Renal cortex interstitium (tissue), 11 donors: ENCODE data around the gene CCZ1B. TPM values are rescaled to one million over a fixed set of nuclear protein-coding genes. Genes with fewer than 3 reads are reported as not detected.
"Not testable (repeated sequence)": the region's sequence is repeated elsewhere in the genome, so short reads cannot be mapped to it uniquely, and the experiment has no call there.

Experiments
- DNase-seq, 11 donors: peaks; one replicate each; pipeline ENCODE4 v3.0.0-alpha.2; 2013; ENCODE audit warnings: low read depth in 9 of 11, low spot score in 4 of 11; ENCODE audit errors: extremely low read depth in 1 of 11
- polyA plus RNA-seq, 3 donors: library from polyadenylated mRNA; unstranded; fragments of 120-200 nt; gene quantifications; one replicate each; pipeline ENCODE4 v1.2.1, GENCODE V29; 2013; ENCODE audit not compliant: insufficient read length in 3 of 3

Gene CCZ1B
- polyA plus RNA-seq, 3 donors = 57.2 to 85.2 (median 61.0) TPM

DNA sequence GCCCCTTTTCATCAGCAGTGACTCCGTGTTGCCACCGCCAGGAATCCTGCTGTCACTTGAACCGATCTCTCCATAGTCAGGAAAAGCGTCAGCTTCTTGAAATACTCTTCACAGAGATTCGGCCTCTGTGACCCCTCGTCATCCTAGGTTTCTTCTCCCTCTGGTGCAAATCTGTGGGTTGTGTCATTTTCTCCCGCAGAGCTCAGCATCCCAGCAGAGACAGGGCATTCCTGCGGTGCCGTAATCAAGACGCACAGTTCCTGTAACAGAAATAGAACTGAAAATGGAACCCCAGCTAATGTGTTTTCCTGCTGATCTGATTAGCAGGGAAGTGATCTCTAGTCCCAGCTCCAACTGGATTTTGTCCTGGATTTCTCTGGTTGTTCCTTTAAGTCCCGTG, 31.8 kb downstream of the CCZ1B start:
- DNase-seq = not testable (repeated sequence)

DNA sequence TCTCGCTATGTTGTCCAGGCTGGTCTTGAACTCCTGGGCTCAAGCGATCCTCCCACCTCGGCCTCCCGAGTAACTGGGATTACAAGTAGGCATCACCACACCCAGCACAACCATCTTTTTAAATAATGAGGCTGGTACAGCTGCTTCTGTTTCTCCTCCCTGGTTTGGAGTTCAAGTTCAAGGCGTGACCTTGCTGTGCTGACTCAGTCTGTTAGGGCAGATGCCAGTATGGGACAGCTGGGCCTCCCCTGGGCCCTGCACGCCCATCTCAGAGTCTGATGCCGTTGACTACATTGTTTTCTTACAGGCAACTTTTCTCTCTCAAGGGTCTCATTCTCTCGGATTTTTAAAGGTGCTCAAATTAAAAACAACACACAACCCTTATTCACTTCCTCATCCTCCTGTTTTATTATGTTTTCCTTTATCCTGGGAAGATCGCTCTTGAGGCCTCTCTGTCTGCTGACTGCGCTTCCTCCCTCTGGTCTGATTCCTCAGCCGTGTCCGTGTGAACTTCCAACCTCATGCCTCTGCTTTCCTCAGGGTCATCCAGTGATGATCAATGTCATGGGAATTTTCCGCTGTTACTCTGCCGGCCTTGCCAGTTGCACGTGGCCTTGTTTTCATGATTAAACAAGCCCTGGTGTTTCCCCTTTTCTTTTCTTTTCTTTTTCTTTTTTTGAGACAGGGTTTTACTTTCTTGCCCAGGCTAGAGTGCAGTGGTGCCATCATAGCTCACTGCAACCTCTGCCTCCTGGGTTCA, 33.8 kb downstream of the CCZ1B start:
- peak in 8 of 11 donors; percentile 1 to 36 (median 14) for DNase-seq

DNA sequence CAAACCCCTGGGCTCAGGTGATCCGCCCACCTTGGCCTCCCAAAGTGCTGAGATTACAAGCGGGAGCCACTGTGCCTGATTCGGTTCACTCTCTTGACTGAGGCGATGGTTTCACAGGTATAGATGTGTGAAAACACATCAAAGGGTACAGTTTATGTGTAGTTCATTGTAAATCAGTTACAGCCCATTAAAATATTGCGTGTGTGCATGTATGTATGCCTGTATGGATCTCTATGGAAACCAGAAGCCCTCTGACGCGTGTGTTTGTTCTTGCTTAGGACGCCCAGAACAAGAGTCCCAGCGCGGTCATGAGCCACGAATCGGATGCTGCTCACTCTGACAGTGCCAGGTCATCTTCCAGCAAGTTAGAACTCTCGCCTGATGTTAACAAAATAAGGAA, 36.7 kb downstream of the CCZ1B start:
- not testable (repeated sequence) for DNase-seq

DNA sequence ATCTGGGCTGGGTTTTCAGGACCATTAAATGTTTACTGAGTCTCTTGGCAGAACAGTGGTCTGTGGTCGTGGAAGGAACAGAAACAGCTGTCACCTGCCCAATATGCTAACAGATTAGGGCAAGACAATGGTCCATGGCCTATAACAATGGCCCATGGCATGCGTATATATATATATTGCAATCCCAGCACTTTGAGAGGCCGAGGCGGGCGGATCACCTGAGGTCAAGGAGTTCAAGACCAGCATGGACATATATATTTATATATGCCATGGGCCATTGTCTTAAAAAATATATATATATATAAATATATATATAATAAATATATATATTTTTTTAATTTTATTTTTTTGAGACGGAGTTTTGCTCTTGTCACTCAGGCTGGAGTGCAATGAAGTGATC, 44.5 kb downstream of the CCZ1B start:
- not testable (repeated sequence) for DNase-seq

- not testable (repeated sequence) for DNase-seq
Measured at GRCh38 chr7:6761186-6761585, 64.9 kb downstream of the CCZ1B start.

DNA sequence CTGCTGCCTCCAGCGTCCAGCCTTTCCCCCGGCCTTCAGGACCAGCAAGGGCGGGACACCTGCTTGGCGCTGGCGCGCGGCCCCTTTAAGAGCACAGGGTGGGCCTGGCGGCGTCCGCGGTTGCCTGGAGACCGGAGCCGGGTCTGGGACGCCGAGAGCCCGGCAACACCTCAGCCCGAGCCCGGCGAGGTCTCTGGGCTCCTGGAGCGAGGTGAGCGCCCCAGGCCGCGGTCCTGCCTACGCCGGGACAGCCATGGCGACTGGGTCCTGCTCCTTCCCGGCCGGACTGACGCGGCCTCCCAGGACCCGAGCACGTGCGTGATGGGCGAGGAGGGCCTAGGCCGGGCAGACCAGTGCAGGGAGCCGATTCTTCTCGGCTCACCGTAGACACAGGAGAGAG, 72.1 kb downstream of the CCZ1B start, which contains the start of gene RSPH10B2:
TSS of gene RSPH10B2 (plus strand) at position 140 of the 400 bp plus-strand sequence. CDS start 3,575 bp downstream, outside the sequence.
- DNase-seq = peak in 1 of 11 donors; percentile 0

DNA sequence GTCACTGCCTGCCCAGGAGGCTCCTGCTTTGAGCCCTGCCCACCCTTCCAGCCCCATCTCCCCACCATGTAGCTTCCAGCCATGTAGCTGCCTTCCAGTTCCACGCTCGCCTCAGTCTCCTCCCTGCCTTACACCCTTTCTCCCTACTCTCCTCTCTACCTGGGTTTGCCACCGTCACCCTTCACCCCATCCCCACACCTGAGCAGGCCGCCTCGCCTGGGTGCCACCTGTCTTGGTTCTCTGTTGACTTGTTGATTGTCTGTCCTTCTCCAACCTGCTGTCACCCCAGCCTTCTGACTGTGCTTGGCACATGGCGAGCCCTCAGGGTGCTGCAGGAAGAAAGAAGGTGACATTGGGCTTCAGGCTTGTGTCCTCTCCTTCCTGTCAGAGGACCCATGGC, 75.9 kb downstream of the CCZ1B start:
- not testable (repeated sequence) for DNase-seq

DNA sequence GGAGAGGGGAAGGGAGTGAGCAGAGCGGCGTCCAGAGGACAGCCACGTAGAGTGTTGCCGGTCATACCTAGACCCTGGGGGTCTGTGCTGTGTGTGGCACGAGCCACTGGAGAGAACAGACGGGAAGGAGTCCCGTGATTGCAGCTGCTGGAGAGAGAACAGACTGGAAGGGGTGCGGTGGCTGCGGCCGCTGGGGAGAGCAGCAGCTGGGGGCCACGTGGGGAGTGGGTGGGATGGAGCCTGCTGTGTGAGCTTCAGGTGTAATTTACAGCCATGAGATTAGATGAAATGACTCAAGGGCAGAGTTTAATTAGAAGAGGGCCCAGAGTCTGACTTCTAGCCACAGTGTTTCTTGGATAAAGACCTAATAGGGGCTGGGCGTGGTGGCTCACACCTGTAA, 76.7 kb downstream of the CCZ1B start:
- not testable (repeated sequence) for DNase-seq

Other genes with a start within 250 kb of the CCZ1B start
- gene ZDHHC4, start 248.8 kb downstream of the CCZ1B start, polyA plus RNA-seq = 10 to 100 TPM; 73.3 to 85.8 (median 76.3) TPM
- 10 to 100 TPM; 32.7 to 44.3 (median 35.4) TPM for gene INTS15, start 236.3 kb downstream of the CCZ1B start, polyA plus RNA-seq
- gene ZNF853, start 210.7 kb downstream of the CCZ1B start, polyA plus RNA-seq = 10 to 100 TPM; 13.3 to 18.8 (median 14.5) TPM
- 10 to 100 TPM; 43.3 to 56.5 (median 45.4) TPM for gene ZNF316, start 189.0 kb downstream of the CCZ1B start, polyA plus RNA-seq
- 10 to 100 TPM; 36.6 to 43.2 (median 42.2) TPM for gene ZNF12, start 119.3 kb downstream of the CCZ1B start, polyA plus RNA-seq
- 1 to 10 TPM in 2 of 3 donors, under 1 TPM in 1; 0.66 to 2.2 (median 1.6) TPM for gene RSPH10B2, start 72.2 kb downstream of the CCZ1B start, polyA plus RNA-seq